Neural cell (in vitro differentiated cells): ENCODE measurements around the gene GLS2. TPM values are rescaled to one million over a fixed set of nuclear protein-coding genes. Genes with fewer than 3 reads are reported as not detected.

Experiments
- H2AFZ ChIP-seq: fragments of 200-600, 300-800 bp; sonication (generic), shearing (Covaris generic); 2 replicates; pipeline ENCODE4 v1.6.0; 2014; ENCODE audit warnings: low read depth, mild to moderate bottlenecking, antibody characterized with exemption, low read length, moderate library complexity
- H3F3A ChIP-seq: fragments of 200-600 bp; shearing (Covaris generic); 2 replicates; pipeline ENCODE4 v1.6.1; 2016; ENCODE audit warnings: mild to moderate bottlenecking, moderate library complexity, mixed read lengths, antibody characterized with exemption, low read length; ENCODE audit not compliant: insufficient read depth, poor library complexity, severe bottlenecking
- H3K27ac ChIP-seq: fragments of 200-600, 300-800 bp; sonication (generic), shearing (Covaris generic); 2 replicates; pipeline ENCODE4 v1.5.1; 2014; ENCODE audit warnings: mild to moderate bottlenecking, low read length, moderate library complexity
- H3K27me3 ChIP-seq: fragments of 300-800, 200-600 bp; sonication (generic), shearing (Covaris generic); 2 replicates; pipeline ENCODE4 v1.6.0; 2014; ENCODE audit warnings: mild to moderate bottlenecking, low read depth, low read length, moderate library complexity; ENCODE audit not compliant: insufficient read depth
- H3K36me3 ChIP-seq: fragments of 300-800, 200-600 bp; sonication (generic), shearing (Covaris generic); 2 replicates; pipeline ENCODE4 v1.5.1; 2014; ENCODE audit warnings: mild to moderate bottlenecking, antibody characterized with exemption, low read length, moderate library complexity; ENCODE audit not compliant: insufficient read depth
- H3K4me2 ChIP-seq: fragments of 300-800, 200-600 bp; sonication (generic), shearing (Covaris generic); 2 replicates; pipeline ENCODE4 v1.6.0; 2014; ENCODE audit warnings: mild to moderate bottlenecking, low read length
- H3K4me3 ChIP-seq: fragments of 300-800, 200-600 bp; sonication (generic), shearing (Covaris generic); 2 replicates; pipeline ENCODE4 v1.5.1; 2014; ENCODE audit warnings: mild to moderate bottlenecking, low read length, moderate library complexity
- H3K79me2 ChIP-seq: fragments of 200-600 bp; shearing (Covaris generic); replicated peaks from 2 replicates; pipeline ENCODE4 v1.6.0; 2014; ENCODE audit warnings: mild to moderate bottlenecking, low read length, moderate library complexity; ENCODE audit not compliant: insufficient read depth
- H3K9ac ChIP-seq: fragments of 300-800, 200-600 bp; sonication (generic), shearing (Covaris generic); 2 replicates; pipeline ENCODE4 v1.6.1; 2016; ENCODE audit warnings: mild to moderate bottlenecking, low read length, mixed read lengths
- H3K9me2 ChIP-seq: fragments of 200-600 bp; shearing (Covaris generic); 2 replicates; pipeline ENCODE4 v1.6.1; 2016; ENCODE audit warnings: mild to moderate bottlenecking, low read length, mixed read lengths; ENCODE audit not compliant: insufficient read depth
- H3K9me3 ChIP-seq: fragments of 200-600, 300-800 bp; sonication (generic), shearing (Covaris generic); 2 replicates; pipeline ENCODE4 v1.6.1; 2016; ENCODE audit warnings: mild to moderate bottlenecking, mixed run types, low read length, moderate library complexity, mixed read lengths
- H4K20me1 ChIP-seq: fragments of 200-600 bp; shearing (Covaris generic); 2 replicates; pipeline ENCODE4 v1.6.1; 2016; ENCODE audit warnings: mild to moderate bottlenecking, mixed run types; ENCODE audit not compliant: insufficient read depth
- CTCF ChIP-seq: fragments of 450-650 bp; IDR thresholded peaks from 2 replicates; pipeline ENCODE4 v1.5.1; 2014; ENCODE audit warnings: antibody characterized with exemption, mild to moderate bottlenecking, moderate library complexity; ENCODE audit not compliant: poor library complexity, severe bottlenecking
- EP300 ChIP-seq: fragments of 450-650 bp; conservative IDR thresholded peaks from 2 replicates; pipeline ENCODE4 v1.6.1; 2014; ENCODE audit warnings: antibody characterized with exemption, mild to moderate bottlenecking, moderate library complexity; ENCODE audit not compliant: poor library complexity, severe bottlenecking
- EZH2 ChIP-seq: fragments of 200-600, 300-800 bp; shearing (Covaris generic), sonication (generic); IDR thresholded peaks from 2 replicates; pipeline ENCODE4 v1.6.1; 2014; ENCODE audit warnings: antibody characterized with exemption, low read length, borderline replicate concordance, mild to moderate bottlenecking; ENCODE audit not compliant: insufficient read depth, poor library complexity, severe bottlenecking
- MXI1 ChIP-seq: fragments of 450-650 bp; conservative IDR thresholded peaks from 2 replicates; pipeline ENCODE4 v1.6.1; 2014; ENCODE audit warnings: antibody characterized with exemption, mild to moderate bottlenecking; ENCODE audit not compliant: poor library complexity, severe bottlenecking
- POLR2AphosphoS5 ChIP-seq: IDR thresholded peaks from 2 replicates; pipeline ENCODE4 v1.6.1; 2012
- RAD21 ChIP-seq: fragments of 450-650 bp; conservative IDR thresholded peaks from 2 replicates; pipeline ENCODE4 v1.6.1; 2014; ENCODE audit warnings: antibody characterized with exemption, mild to moderate bottlenecking, moderate library complexity
- SMC3 ChIP-seq: fragments of 450-650 bp; conservative IDR thresholded peaks from 2 replicates; pipeline ENCODE4 v1.6.1; 2014; ENCODE audit warnings: antibody characterized with exemption, mild to moderate bottlenecking, moderate library complexity; ENCODE audit not compliant: poor library complexity
- TAF1 ChIP-seq: IDR thresholded peaks from 2 replicates; pipeline ENCODE4 v1.6.1; 2012; ENCODE audit warnings: low read depth
- polyA plus RNA-seq: library from polyadenylated mRNA; depleted of rRNA; stranded (reverse); fragments of >200 nt; gene quantifications from 2 replicates; pipeline ENCODE4 v1.2.3, GENCODE V29; 2014
- TF ChIP-seq, protein P1 (sequence below): IDR thresholded peaks from 2 replicates; pipeline ENCODE4 v1.6.1; 2012; ENCODE audit warnings: borderline replicate concordance

Gene GLS2
- polyA plus RNA-seq, 1 donor from 2014 or later: 7.4 TPM

DNA sequence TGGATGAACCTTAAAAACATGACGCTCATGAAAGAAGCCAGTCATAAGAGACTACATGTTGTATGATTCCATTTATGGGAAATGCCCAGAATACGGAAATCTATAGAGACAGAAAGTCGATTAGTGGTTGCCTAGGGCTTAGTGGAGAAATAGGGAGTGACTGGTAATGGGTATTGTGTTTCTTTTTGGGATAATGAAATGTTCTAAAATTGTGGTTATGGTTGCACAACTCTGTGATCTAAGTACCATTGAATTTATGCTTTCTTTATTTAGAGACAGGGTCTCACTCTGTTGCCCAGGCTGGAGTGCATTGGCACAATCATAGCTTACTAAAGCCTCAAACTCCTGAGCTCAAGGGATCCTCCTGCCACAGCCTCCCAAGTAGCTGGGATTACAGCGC lies 41.7 kb upstream of the GLS2 start:
- Histone ChIP-seq H3F3A (no peaks in the 10 kb centered on the region), H2AFZ (no peak overlapping the region), H3K9me3 (no peaks in the 10 kb centered on the region), H3K36me3 (no peaks in the 10 kb centered on the region), H3K9me2 (no peaks in the 10 kb centered on the region), H3K27ac (no peak overlapping the region), H3K4me2 (no peak overlapping the region), H3K9ac (no peak overlapping the region), H3K4me3 (no peak overlapping the region), H4K20me1 (no peaks in the 10 kb centered on the region), H3K79me2 (no peaks in the 10 kb centered on the region), H3K27me3 (no peaks in the 10 kb centered on the region)
- TF ChIP-seq, protein P1, sequence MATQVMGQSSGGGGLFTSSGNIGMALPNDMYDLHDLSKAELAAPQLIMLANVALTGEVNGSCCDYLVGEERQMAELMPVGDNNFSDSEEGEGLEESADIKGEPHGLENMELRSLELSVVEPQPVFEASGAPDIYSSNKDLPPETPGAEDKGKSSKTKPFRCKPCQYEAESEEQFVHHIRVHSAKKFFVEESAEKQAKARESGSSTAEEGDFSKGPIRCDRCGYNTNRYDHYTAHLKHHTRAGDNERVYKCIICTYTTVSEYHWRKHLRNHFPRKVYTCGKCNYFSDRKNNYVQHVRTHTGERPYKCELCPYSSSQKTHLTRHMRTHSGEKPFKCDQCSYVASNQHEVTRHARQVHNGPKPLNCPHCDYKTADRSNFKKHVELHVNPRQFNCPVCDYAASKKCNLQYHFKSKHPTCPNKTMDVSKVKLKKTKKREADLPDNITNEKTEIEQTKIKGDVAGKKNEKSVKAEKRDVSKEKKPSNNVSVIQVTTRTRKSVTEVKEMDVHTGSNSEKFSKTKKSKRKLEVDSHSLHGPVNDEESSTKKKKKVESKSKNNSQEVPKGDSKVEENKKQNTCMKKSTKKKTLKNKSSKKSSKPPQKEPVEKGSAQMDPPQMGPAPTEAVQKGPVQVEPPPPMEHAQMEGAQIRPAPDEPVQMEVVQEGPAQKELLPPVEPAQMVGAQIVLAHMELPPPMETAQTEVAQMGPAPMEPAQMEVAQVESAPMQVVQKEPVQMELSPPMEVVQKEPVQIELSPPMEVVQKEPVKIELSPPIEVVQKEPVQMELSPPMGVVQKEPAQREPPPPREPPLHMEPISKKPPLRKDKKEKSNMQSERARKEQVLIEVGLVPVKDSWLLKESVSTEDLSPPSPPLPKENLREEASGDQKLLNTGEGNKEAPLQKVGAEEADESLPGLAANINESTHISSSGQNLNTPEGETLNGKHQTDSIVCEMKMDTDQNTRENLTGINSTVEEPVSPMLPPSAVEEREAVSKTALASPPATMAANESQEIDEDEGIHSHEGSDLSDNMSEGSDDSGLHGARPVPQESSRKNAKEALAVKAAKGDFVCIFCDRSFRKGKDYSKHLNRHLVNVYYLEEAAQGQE: no peak
- TF ChIP-seq EP300 (no peak), TAF1 (no peak), CTCF (no peak), MXI1 (no peak), POLR2AphosphoS5 (no peak), SMC3 (no peak), EZH2 (no peak), RAD21 (no peak)

DNA sequence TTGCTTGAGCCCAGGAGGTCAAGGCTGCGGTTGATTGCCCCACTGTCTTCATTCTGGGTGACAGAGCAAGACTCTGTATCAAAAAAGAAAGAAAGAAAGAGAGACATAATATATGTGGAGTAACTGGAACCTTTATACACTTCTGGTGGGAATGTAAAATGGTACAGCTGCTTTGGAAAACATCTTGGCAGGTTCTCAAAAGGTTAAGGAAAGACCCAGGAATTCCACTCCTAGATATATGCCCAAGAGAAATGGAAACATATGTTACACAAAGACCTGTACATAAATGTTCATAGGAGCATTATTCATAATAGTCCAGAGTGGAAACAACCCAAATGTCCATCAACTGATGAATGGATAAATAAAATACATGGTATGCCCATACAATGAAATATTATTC lies 40.9 kb upstream of the GLS2 start:
- no peaks in the 10 kb centered on the region for H3K36me3 ChIP-seq
- no peaks in the 10 kb centered on the region for H3K79me2 ChIP-seq
- H3K4me3 ChIP-seq: no peak overlapping the region
- no peaks in the 10 kb centered on the region for H3K27me3 ChIP-seq
- no peaks in the 10 kb centered on the region for H3K9me3 ChIP-seq
- no peaks in the 10 kb centered on the region for H3F3A ChIP-seq
- no peak overlapping the region for H3K27ac ChIP-seq
- H4K20me1 ChIP-seq: no peaks in the 10 kb centered on the region
- no peak overlapping the region for H3K9ac ChIP-seq
- no peak overlapping the region for H3K4me2 ChIP-seq
- H3K9me2 ChIP-seq: no peaks in the 10 kb centered on the region
- TF ChIP-seq MXI1 (no peak), RAD21 (no peak), POLR2AphosphoS5 (no peak), TAF1 (no peak), EZH2 (no peak), EP300 (no peak), SMC3 (no peak), CTCF (no peak)
- TF ChIP-seq, protein P1: no peak
- no peak overlapping the region for H2AFZ ChIP-seq
